Anterior cingulate cortex (tissue), 58 donors: ENCODE measurements around the gene ACY1.

Experiments used
- DNase-seq, 58 donors: peaks; one replicate each; lab custom pipeline; 2025; lab: John Stamatoyannopoulos, UW

Gene ACY1

GRCh38 chr3:51982838-51983577 lies at the start of gene ACY1:
Gene ACY1 (plus strand): TSS chr3:51983535. CDS start chr3:51984065, 530 bp downstream.
- peak in 56 of 58 donors; percentile 13 to 81 (median 68) for DNase-seq

- no peak for DNase-seq
Measured at GRCh38 chr3:51934139-51934850, 49.0 kb upstream of the ACY1 start.

GRCh38 chr3:51934991-51935885 lies 48.1 kb upstream of the ACY1 start:
- no peak for DNase-seq

GRCh38 chr3:51935886-51936755 lies 47.2 kb upstream of the ACY1 start:
- no peak for DNase-seq

- no peak for DNase-seq
Measured at GRCh38 chr3:51937014-51937413, 46.3 kb upstream of the ACY1 start.

- no peak for DNase-seq
Measured at GRCh38 chr3:51937611-51938450, 45.5 kb upstream of the ACY1 start.

- DNase-seq: no peak
Measured at GRCh38 chr3:51938780-51939425, 44.4 kb upstream of the ACY1 start.

GRCh38 chr3:51940648-51941462 lies 42.5 kb upstream of the ACY1 start:
- DNase-seq: no peak

GRCh38 chr3:51941463-51941797 lies 41.9 kb upstream of the ACY1 start:
- DNase-seq: no peak

- DNase-seq: peak; percentile 92 to 100 (median 100)
Measured at GRCh38 chr3:51941798-51942602, 41.3 kb upstream of the ACY1 start, which contains the start of the genes PARP3 and RRP9. Gene PARP3 (plus strand): TSS chr3:51942363. CDS start chr3:51943356, 993 bp downstream. Gene RRP9 (minus strand): TSS chr3:51941904. CDS start chr3:51941867, 37 bp downstream.

GRCh38 chr3:51942603-51943450 lies 40.5 kb upstream of the ACY1 start:
- DNase-seq: peak in 1 of 58 donors; percentile 42

GRCh38 chr3:51943451-51944391 lies 39.6 kb upstream of the ACY1 start:
- no peak for DNase-seq

GRCh38 chr3:51944451-51945021 lies 38.8 kb upstream of the ACY1 start:
- DNase-seq: no peak
